Measurements from ENCODE around the gene IL7R. TPM values are rescaled to one million over a fixed set of nuclear protein-coding genes. Genes with fewer than 3 reads are reported as not detected.

IL7R gene
- total RNA-seq, 1 experiment from 2014 or later, result 0.26 TPM

- ChIA-PET POLR2A (no interaction called here), CTCF (interaction anchor here (0.6 kb wide), 1 partner anchor 126 kb away, joined by 3 read pairs; no protein-coding TSS in a partner anchor)
- TF ChIP-seq, protein P1, sequence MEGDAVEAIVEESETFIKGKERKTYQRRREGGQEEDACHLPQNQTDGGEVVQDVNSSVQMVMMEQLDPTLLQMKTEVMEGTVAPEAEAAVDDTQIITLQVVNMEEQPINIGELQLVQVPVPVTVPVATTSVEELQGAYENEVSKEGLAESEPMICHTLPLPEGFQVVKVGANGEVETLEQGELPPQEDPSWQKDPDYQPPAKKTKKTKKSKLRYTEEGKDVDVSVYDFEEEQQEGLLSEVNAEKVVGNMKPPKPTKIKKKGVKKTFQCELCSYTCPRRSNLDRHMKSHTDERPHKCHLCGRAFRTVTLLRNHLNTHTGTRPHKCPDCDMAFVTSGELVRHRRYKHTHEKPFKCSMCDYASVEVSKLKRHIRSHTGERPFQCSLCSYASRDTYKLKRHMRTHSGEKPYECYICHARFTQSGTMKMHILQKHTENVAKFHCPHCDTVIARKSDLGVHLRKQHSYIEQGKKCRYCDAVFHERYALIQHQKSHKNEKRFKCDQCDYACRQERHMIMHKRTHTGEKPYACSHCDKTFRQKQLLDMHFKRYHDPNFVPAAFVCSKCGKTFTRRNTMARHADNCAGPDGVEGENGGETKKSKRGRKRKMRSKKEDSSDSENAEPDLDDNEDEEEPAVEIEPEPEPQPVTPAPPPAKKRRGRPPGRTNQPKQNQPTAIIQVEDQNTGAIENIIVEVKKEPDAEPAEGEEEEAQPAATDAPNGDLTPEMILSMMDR (IDR thresholded peaks at IDR 0.05; ENCODE audit: unreplicated experiment), result no peak
- BruUV-seq (replicated peaks), result no TSS peak
- Mint-ChIP-seq H3K4me1 (ENCODE audit: insufficient read depth, unreplicated experiment) (peaks cover 1% of the 10 kb centered on the region), H3K4me3 (ENCODE audit: unreplicated experiment) (no peak overlapping the region), H3K9me3 (ENCODE audit: unreplicated experiment) (no peaks in the 10 kb centered on the region), H3K27ac (ENCODE audit: low read depth, unreplicated experiment) (no peak overlapping the region), H3K27me3 (ENCODE audit: insufficient read depth, unreplicated experiment) (no peaks in the 10 kb centered on the region), H3K36me3 (ENCODE audit: insufficient read depth, unreplicated experiment) (no peaks in the 10 kb centered on the region)
- DNase-seq (ENCODE audit: unreplicated experiment), result no peak
- intact Hi-C loops (cut with micrococcal nuclease), result no loop called here
Observed at GRCh38 chr5:35904443-35905132, 47.9 kb downstream of the IL7R start.

- CTCF ChIA-PET, result interaction anchor here (0.5 to 1.3 kb wide), 3 partner anchors 133 to 1370 kb away, joined by 3 to 4 read pairs (median 3); no protein-coding TSS in a partner anchor
- intact Hi-C loops (cut with micrococcal nuclease), result no loop called here
- H3K27me3 Mint-ChIP-seq (ENCODE audit: insufficient read depth, unreplicated experiment), result no peaks in the 10 kb centered on the region
Observed at GRCh38 chr5:35908228-35908627, 51.5 kb downstream of the IL7R start.

DNA sequence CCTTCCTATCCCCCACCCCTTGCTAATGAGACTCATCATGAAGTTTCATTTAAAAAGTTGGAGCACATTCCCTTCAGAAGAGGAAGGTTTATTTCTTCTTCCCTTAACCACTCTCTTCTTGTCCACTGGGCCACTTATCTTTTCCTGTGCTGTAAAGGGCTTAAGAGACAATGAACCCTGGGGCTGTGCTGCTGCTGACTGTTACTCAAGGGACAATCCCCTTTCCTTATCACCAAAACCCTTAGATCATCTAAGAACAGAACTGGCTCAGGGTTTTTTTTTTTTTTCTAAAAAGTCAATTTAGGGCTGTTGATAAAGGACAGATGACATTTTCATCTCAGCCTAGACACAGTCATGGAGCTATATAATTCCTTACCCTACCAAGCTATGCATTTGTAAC lies 52.1 kb downstream of the IL7R start:
- no peaks in the 10 kb centered on the region for H3K9me3 Mint-ChIP-seq (ENCODE audit: unreplicated experiment)
- H3K27me3 Mint-ChIP-seq (ENCODE audit: insufficient read depth, unreplicated experiment), result no peaks in the 10 kb centered on the region
- H3K36me3 Mint-ChIP-seq (ENCODE audit: insufficient read depth, unreplicated experiment), result no peaks in the 10 kb centered on the region
- H3K27ac Mint-ChIP-seq (ENCODE audit: low read depth, unreplicated experiment), result no peak overlapping the region
- H3K4me1 Mint-ChIP-seq (ENCODE audit: insufficient read depth, unreplicated experiment), result no peaks in the 10 kb centered on the region
- CTCF ChIA-PET, result interaction anchor here (0.5 to 1.3 kb wide), 3 partner anchors 16 to 243 kb away, joined by 3 to 4 read pairs (median 3); no protein-coding TSS in a partner anchor
- DNase-seq (ENCODE audit: unreplicated experiment), result no peak
- TF ChIP-seq, protein P1 (IDR thresholded peaks at IDR 0.05; ENCODE audit: unreplicated experiment), result no peak
- POLR2A ChIA-PET, result no interaction called here
- no peak overlapping the region for H3K4me3 Mint-ChIP-seq (ENCODE audit: unreplicated experiment)
- no TSS peak for BruUV-seq (replicated peaks)
- intact Hi-C loops (cut with micrococcal nuclease), result no loop called here

More at GRCh38 chr5:35908228-35908627, 51.5 kb downstream of the IL7R start:
- Mint-ChIP-seq H3K27ac (ENCODE audit: low read depth, unreplicated experiment) (no peak overlapping the region), H3K36me3 (ENCODE audit: insufficient read depth, unreplicated experiment) (no peaks in the 10 kb centered on the region), H3K4me3 (ENCODE audit: unreplicated experiment) (no peak overlapping the region), H3K9me3 (ENCODE audit: unreplicated experiment) (no peaks in the 10 kb centered on the region), H3K4me1 (ENCODE audit: insufficient read depth, unreplicated experiment) (no peaks in the 10 kb centered on the region)
- no TSS peak for BruUV-seq (replicated peaks)
- POLR2A ChIA-PET, result no interaction called here
- DNase-seq (ENCODE audit: unreplicated experiment), result no peak
- TF ChIP-seq, protein P1 (IDR thresholded peaks at IDR 0.05; ENCODE audit: unreplicated experiment), result no peak

DNA sequence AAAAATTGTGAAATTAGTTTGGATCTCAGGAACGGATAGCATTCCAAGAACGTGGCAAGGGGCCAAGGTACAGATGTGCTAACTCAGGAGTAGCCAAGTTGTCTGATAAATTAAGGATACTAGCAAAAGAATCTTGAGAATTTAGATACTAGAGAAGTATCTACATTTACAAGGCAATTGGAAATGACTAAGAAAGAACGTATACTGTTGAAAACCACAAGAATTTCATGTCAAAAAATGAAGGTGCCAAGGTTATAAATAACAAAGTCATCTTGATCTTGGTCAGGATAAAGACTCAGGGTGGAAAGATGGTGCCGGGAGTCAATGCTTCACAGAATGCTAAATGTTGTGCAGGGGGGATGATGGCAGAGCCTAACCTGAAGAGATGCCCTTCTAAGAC lies 62.5 kb downstream of the IL7R start:
- ChIA-PET POLR2A (no interaction called here), CTCF (interaction anchor here (0.6 to 1.4 kb wide), 4 partner anchors 10 to 915 kb away, joined by 3 to 4 read pairs (median 3); no protein-coding TSS in a partner anchor)
- DNase-seq (ENCODE audit: unreplicated experiment), result peak; percentile 84
- Mint-ChIP-seq H3K9me3 (ENCODE audit: unreplicated experiment) (peaks cover 8% of the 10 kb centered on the region), H3K36me3 (ENCODE audit: insufficient read depth, unreplicated experiment) (peaks cover 5% of the 10 kb centered on the region), H3K27me3 (ENCODE audit: insufficient read depth, unreplicated experiment) (no peaks in the 10 kb centered on the region), H3K4me3 (ENCODE audit: unreplicated experiment) (no peak overlapping the region), H3K27ac (ENCODE audit: low read depth, unreplicated experiment) (peak overlapping the region; percentile 36), H3K4me1 (ENCODE audit: insufficient read depth, unreplicated experiment) (peaks cover 30% of the 10 kb centered on the region)
- TF ChIP-seq, protein P1 (IDR thresholded peaks at IDR 0.05; ENCODE audit: unreplicated experiment), result no peak
- intact Hi-C loops (cut with micrococcal nuclease), result no loop called here
- no TSS peak for BruUV-seq (replicated peaks)

Measured in MCF 10A (cell line).